ENCODE measurements around the gene SCAP. TPM values are rescaled to one million over a fixed set of nuclear protein-coding genes. Genes with fewer than 3 reads are reported as not detected.
A peak's percentile ranks its signal among the peaks of the same experiment; 100 is the strongest.

The SCAP gene
- total RNA-seq, 1 experiment from 2014 or later = 51.0 TPM

- Histone ChIP-seq H3K27me3 (no peaks in the 10 kb centered on the region), H3K36me3 (no peaks in the 10 kb centered on the region), H3K4me3 (no peak overlapping the region), H3K9me3 (no peaks in the 10 kb centered on the region)
- no peak for DNase-seq
Observed at GRCh38 chr3:47399531-47400270, 76.0 kb downstream of the SCAP start.

- no peak for DNase-seq
- Histone ChIP-seq H3K27me3 (no peaks in the 10 kb centered on the region), H3K36me3 (no peaks in the 10 kb centered on the region), H3K9me3 (no peaks in the 10 kb centered on the region), H3K4me3 (no peak overlapping the region)
Observed at GRCh38 chr3:47399016-47399415, 76.7 kb downstream of the SCAP start.

GRCh38 chr3:47398228-47398627 lies 77.5 kb downstream of the SCAP start:
- no peak for DNase-seq
- no peaks in the 10 kb centered on the region for H3K36me3 ChIP-seq
- no peaks in the 10 kb centered on the region for H3K9me3 ChIP-seq
- no peaks in the 10 kb centered on the region for H3K27me3 ChIP-seq
- no peak overlapping the region for H3K4me3 ChIP-seq

GRCh38 chr3:47394881-47395280 lies 80.9 kb downstream of the SCAP start:
- Histone ChIP-seq H3K9me3 (no peaks in the 10 kb centered on the region), H3K36me3 (no peaks in the 10 kb centered on the region; the same call in 1 of the 2 replicates), H3K27me3 (no peaks in the 10 kb centered on the region), H3K4me3 (no peak overlapping the region)
- no peak for DNase-seq

- no peak overlapping the region for H3K4me3 ChIP-seq
- no peaks in the 10 kb centered on the region; the same call in 1 of the 2 replicates for H3K36me3 ChIP-seq
- no peak for DNase-seq
- H3K27me3 ChIP-seq = no peaks in the 10 kb centered on the region
- no peaks in the 10 kb centered on the region for H3K9me3 ChIP-seq
Observed at GRCh38 chr3:47394140-47394870, 81.4 kb downstream of the SCAP start.

GRCh38 chr3:47392933-47393332 lies 82.8 kb downstream of the SCAP start:
- no peaks in the 10 kb centered on the region; the same call in 1 of the 2 replicates for H3K36me3 ChIP-seq
- H3K4me3 ChIP-seq = no peak overlapping the region
- H3K9me3 ChIP-seq = no peaks in the 10 kb centered on the region
- no peak for DNase-seq
- no peaks in the 10 kb centered on the region for H3K27me3 ChIP-seq

GRCh38 chr3:47385796-47386195 lies 89.9 kb downstream of the SCAP start:
- Histone ChIP-seq H3K9me3 (no peaks in the 10 kb centered on the region), H3K4me3 (no peak overlapping the region), H3K36me3 (no peaks in the 10 kb centered on the region), H3K27me3 (no peaks in the 10 kb centered on the region)
- DNase-seq = no peak

GRCh38 chr3:47385007-47385406 lies 90.7 kb downstream of the SCAP start:
- H3K9me3 ChIP-seq = no peaks in the 10 kb centered on the region
- DNase-seq = no peak
- H3K27me3 ChIP-seq = no peaks in the 10 kb centered on the region
- no peak overlapping the region for H3K4me3 ChIP-seq
- H3K36me3 ChIP-seq = no peaks in the 10 kb centered on the region

GRCh38 chr3:47384425-47384824 lies 91.3 kb downstream of the SCAP start:
- Histone ChIP-seq H3K36me3 (no peaks in the 10 kb centered on the region), H3K9me3 (no peaks in the 10 kb centered on the region), H3K4me3 (no peak overlapping the region), H3K27me3 (no peaks in the 10 kb centered on the region)
- no peak for DNase-seq

GRCh38 chr3:47381317-47382157 lies 94.2 kb downstream of the SCAP start:
- DNase-seq = peak; percentile 82
- Histone ChIP-seq H3K36me3 (no peaks in the 10 kb centered on the region), H3K27me3 (no peaks in the 10 kb centered on the region), H3K9me3 (no peaks in the 10 kb centered on the region), H3K4me3 (peak overlapping the region; percentile 87)

- Histone ChIP-seq H3K4me3 (peak within 1 kb of the TSS; percentile 87), H3K9me3 (no peaks in the 10 kb centered on the region), H3K36me3 (no peaks in the 10 kb centered on the region), H3K27me3 (no peaks in the 10 kb centered on the region)
- peak; percentile 97 for DNase-seq
Observed at GRCh38 chr3:47380601-47381316, 95.0 kb downstream of the SCAP start, which contains the start of gene PTPN23. PTPN23 (plus strand) TSS chr3:47381021; CDS start chr3:47381097, 76 bp downstream.

- DNase-seq = no peak
- no peaks in the 10 kb centered on the region for H3K9me3 ChIP-seq
- peak overlapping the region; percentile 87 for H3K4me3 ChIP-seq
- H3K36me3 ChIP-seq = no peaks in the 10 kb centered on the region
- H3K27me3 ChIP-seq = no peaks in the 10 kb centered on the region
Observed at GRCh38 chr3:47380026-47380600, 95.6 kb downstream of the SCAP start.

GRCh38 chr3:47379411-47379899 lies 96.3 kb downstream of the SCAP start:
- H3K9me3 ChIP-seq = no peaks in the 10 kb centered on the region
- H3K27me3 ChIP-seq = no peaks in the 10 kb centered on the region
- DNase-seq = no peak
- H3K36me3 ChIP-seq = no peaks in the 10 kb centered on the region
- peak overlapping the region; percentile 87 for H3K4me3 ChIP-seq

- Histone ChIP-seq H3K4me3 (no peak overlapping the region), H3K27me3 (no peaks in the 10 kb centered on the region)
Observed at GRCh38 chr3:47378869-47379268, 96.9 kb downstream of the SCAP start.

GRCh38 chr3:47377186-47377585 lies 98.6 kb downstream of the SCAP start:
- DNase-seq = no peak
- no peaks in the 10 kb centered on the region for H3K9me3 ChIP-seq
- H3K36me3 ChIP-seq = no peaks in the 10 kb centered on the region
- H3K4me3 ChIP-seq = no peak overlapping the region
- no peaks in the 10 kb centered on the region for H3K27me3 ChIP-seq

More at GRCh38 chr3:47378869-47379268, 96.9 kb downstream of the SCAP start:
- H3K9me3 ChIP-seq = no peaks in the 10 kb centered on the region
- H3K36me3 ChIP-seq = no peaks in the 10 kb centered on the region
- DNase-seq = no peak

GRCh38 chr3:47376393-47376792 lies 99.3 kb downstream of the SCAP start:
- Histone ChIP-seq H3K4me3 (no peak overlapping the region), H3K36me3 (no peaks in the 10 kb centered on the region), H3K27me3 (no peaks in the 10 kb centered on the region), H3K9me3 (no peaks in the 10 kb centered on the region)
- DNase-seq = no peak
